Measurements from ENCODE around the gene RPL36AL.

Gene RPL36AL

GRCh38 chr14:49578141-49578540, 42.3 kb downstream of the RPL36AL start:
- no peak for DNase-seq

- no peak for DNase-seq
Measured at GRCh38 chr14:49574038-49574437, 46.4 kb downstream of the RPL36AL start.

GRCh38 chr14:49569281-49569680, 51.1 kb downstream of the RPL36AL start:
- no peak for DNase-seq
